Measurements from ENCODE around the gene TBX15.

The TBX15 gene

GRCh38 chr1:119004781-119005180 lies 16.6 kb upstream of the TBX15 start:
- no peak for TF ChIP-seq CTCF (IDR thresholded peaks at IDR 0.05; ENCODE audit: low read depth, low read length)
- no peak for TF ChIP-seq MYC (IDR thresholded peaks at IDR 0.05; ENCODE audit: low read depth, low read length)
- no peak for TF ChIP-seq MAX (IDR thresholded peaks at IDR 0.05; ENCODE audit: low read depth, low read length)
- TF ChIP-seq POLR2A (IDR thresholded peaks at IDR 0.05; ENCODE audit: extremely low read depth, insufficient read length): no peak
- no peak for DNase-seq (ENCODE audit: low read depth)
- no peak overlapping the region for H3K4me3 ChIP-seq (ENCODE audit: low read depth, low read length)

GRCh38 chr1:119004129-119004527 lies 16.0 kb upstream of the TBX15 start:
- TF ChIP-seq POLR2A (IDR thresholded peaks at IDR 0.05; ENCODE audit: extremely low read depth, insufficient read length) (no peak), CTCF (IDR thresholded peaks at IDR 0.05; ENCODE audit: low read depth, low read length) (no peak), MAX (IDR thresholded peaks at IDR 0.05; ENCODE audit: low read depth, low read length) (no peak), MYC (IDR thresholded peaks at IDR 0.05; ENCODE audit: low read depth, low read length) (no peak)
- no peak overlapping the region for H3K4me3 ChIP-seq (ENCODE audit: low read depth, low read length)
- no peak for DNase-seq (ENCODE audit: low read depth)

GRCh38 chr1:119003413-119004128 lies 15.4 kb upstream of the TBX15 start:
- no peak overlapping the region for H3K4me3 ChIP-seq (ENCODE audit: low read depth, low read length)
- no peak for TF ChIP-seq MYC (IDR thresholded peaks at IDR 0.05; ENCODE audit: low read depth, low read length)
- no peak for DNase-seq (ENCODE audit: low read depth)

- H3K4me3 ChIP-seq (ENCODE audit: low read depth, low read length): peak overlapping the region; percentile 54
- DNase-seq (ENCODE audit: low read depth): peak; percentile 87
- TF ChIP-seq CTCF (IDR thresholded peaks at IDR 0.05; ENCODE audit: low read depth, low read length) (no peak), POLR2A (IDR thresholded peaks at IDR 0.05; ENCODE audit: extremely low read depth, insufficient read length) (no peak), MAX (IDR thresholded peaks at IDR 0.05; ENCODE audit: low read depth, low read length) (peak; percentile 5; the same call in 1 of the 2 replicates), MYC (IDR thresholded peaks at IDR 0.05; ENCODE audit: low read depth, low read length) (0 out of 2 replicates have a peak, but pooled peaks have one; percentile 19)
These were observed 14.0 kb upstream of the TBX15 start for GRCh38 chr1:119002028-119002686.

- peak; percentile 62 for DNase-seq (ENCODE audit: low read depth)
- H3K4me3 ChIP-seq (ENCODE audit: low read depth, low read length): peak overlapping the region; percentile 54
- no peak for TF ChIP-seq CTCF (IDR thresholded peaks at IDR 0.05; ENCODE audit: low read depth, low read length)
- no peak for TF ChIP-seq MAX (IDR thresholded peaks at IDR 0.05; ENCODE audit: low read depth, low read length)
- TF ChIP-seq MYC (IDR thresholded peaks at IDR 0.05; ENCODE audit: low read depth, low read length): no peak
- TF ChIP-seq POLR2A (IDR thresholded peaks at IDR 0.05; ENCODE audit: extremely low read depth, insufficient read length): no peak
These were observed 13.3 kb upstream of the TBX15 start for GRCh38 chr1:119001181-119002027.
